B cell (primary cell): ENCODE results near the gene NELFA.
"Not testable (repeated sequence)": the region's sequence is repeated elsewhere in the genome, so short reads cannot be mapped to it uniquely, and the experiment has no call there.

ENCODE experiments used
- CTCF ChIP-seq: fragments of 200-600 bp; IDR thresholded peaks from one replicate; pipeline ENCODE4 v1.8.0; 2022; ENCODE audit warnings: antibody characterized with exemption, mild to moderate bottlenecking
- EZH2 ChIP-seq: IDR thresholded peaks from 2 replicates; pipeline ENCODE4 v1.6.1; 2012; ENCODE audit warnings: borderline replicate concordance, low read depth, mild to moderate bottlenecking, moderate library complexity, low read length; ENCODE audit not compliant: insufficient read depth, poor library complexity, severe bottlenecking

DNA sequence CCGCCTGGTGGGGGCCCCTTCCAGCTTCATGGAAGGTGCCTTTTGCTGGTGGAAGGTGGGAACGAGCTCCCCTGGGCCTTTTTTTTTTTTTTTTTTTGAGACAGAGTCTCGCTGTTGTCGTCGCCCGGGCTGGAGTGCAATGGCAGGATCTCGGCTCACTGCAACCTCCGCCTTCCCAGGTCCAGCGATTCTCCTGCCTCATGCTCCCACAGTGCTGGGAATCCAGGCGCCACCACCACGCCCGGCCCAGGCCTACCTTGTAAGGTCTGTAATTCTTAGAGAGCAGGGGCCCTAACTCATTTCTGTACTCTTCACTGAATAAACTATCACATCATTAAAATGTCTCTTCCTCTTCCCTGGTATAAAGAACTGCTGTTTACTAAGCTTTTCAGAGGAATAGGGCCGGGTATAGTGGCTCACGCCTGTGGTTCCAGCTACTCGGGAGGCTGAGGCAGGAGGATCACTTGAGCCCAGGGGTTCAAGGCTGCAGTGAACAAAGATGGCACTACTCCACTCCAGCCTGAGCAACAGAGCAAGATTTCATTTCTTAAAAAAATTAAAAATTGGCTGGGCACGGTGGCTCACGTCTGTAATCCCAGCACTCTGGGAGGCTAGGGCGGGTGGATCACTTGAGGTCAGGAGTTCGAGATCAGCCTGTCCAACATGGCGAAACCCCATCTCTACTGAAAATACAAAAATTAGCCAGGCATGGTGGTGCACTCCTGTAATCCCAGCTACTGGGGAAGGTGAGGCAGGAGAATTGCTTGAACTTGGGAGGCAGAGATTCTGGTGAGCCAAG is 14.9 kb downstream of the NELFA start:
- TF ChIP-seq CTCF, EZH2: not testable (repeated sequence)
